Forelimb muscle (tissue), 1 donor: Measurements from ENCODE around the gene RNF215. TPM values are rescaled to one million over a fixed set of nuclear protein-coding genes. Genes with fewer than 3 reads are reported as not detected.
"Not testable (repeated sequence)": the region's sequence is repeated elsewhere in the genome, so short reads cannot be mapped to it uniquely, and the experiment has no call there.

Experiments used
- DNase-seq: peaks from one replicate; pipeline ENCODE4 v3.0.0-alpha.2; 2013; ENCODE audit warnings: low read depth
- polyA plus RNA-seq: library from polyadenylated mRNA; unstranded; fragments of 120-200 nt; gene quantifications from one replicate; pipeline ENCODE4 v1.2.1, GENCODE V29; 2013; ENCODE audit not compliant: insufficient read length

Gene RNF215
- polyA plus RNA-seq, 1 donor, result 10.5 TPM

- no peak for DNase-seq
Observed at GRCh38 chr22:30362651-30363281, 24.4 kb downstream of the RNF215 start.

- DNase-seq, result no peak
Observed at GRCh38 chr22:30361916-30362650, 25.1 kb downstream of the RNF215 start.

GRCh38 chr22:30358541-30358940 is 28.7 kb downstream of the RNF215 start:
- no peak for DNase-seq

- no peak for DNase-seq
Observed at GRCh38 chr22:30357650-30358215, 29.5 kb downstream of the RNF215 start.

- DNase-seq, result no peak
Observed at GRCh38 chr22:30357236-30357570, 30.0 kb downstream of the RNF215 start.

- DNase-seq, result peak; percentile 70
Observed at GRCh38 chr22:30356449-30357235, 30.6 kb downstream of the RNF215 start, which contains the start of the genes CCDC157 and SF3A1. TSS of gene CCDC157 (plus strand) at chr22:30357007. CDS start at chr22:30366001, 8,994 bp downstream. TSS of gene SF3A1 (minus strand) at chr22:30356894. CDS start at chr22:30356792, 102 bp downstream.

- DNase-seq, result no peak
Observed at GRCh38 chr22:30354644-30355043, 32.6 kb downstream of the RNF215 start.

GRCh38 chr22:30351226-30351625 is 36.0 kb downstream of the RNF215 start:
- DNase-seq, result no peak

- DNase-seq, result no peak
Observed at GRCh38 chr22:30348809-30349208, 38.4 kb downstream of the RNF215 start.

GRCh38 chr22:30348404-30348803 is 38.8 kb downstream of the RNF215 start:
- DNase-seq, result no peak

- no peak for DNase-seq
Observed at GRCh38 chr22:30347255-30347892, 39.8 kb downstream of the RNF215 start.

GRCh38 chr22:30344447-30345200 is 42.6 kb downstream of the RNF215 start:
- no peak for DNase-seq

GRCh38 chr22:30340911-30341685 is 46.1 kb downstream of the RNF215 start:
- no peak for DNase-seq

GRCh38 chr22:30338802-30339201 is 48.4 kb downstream of the RNF215 start:
- DNase-seq, result no peak

GRCh38 chr22:30338341-30338740 is 48.9 kb downstream of the RNF215 start:
- not testable (repeated sequence) for DNase-seq

GRCh38 chr22:30337461-30337778 is 49.8 kb downstream of the RNF215 start:
- DNase-seq, result no peak

- no peak for DNase-seq
Observed at GRCh38 chr22:30336752-30337460, 50.3 kb downstream of the RNF215 start.

- no peak for DNase-seq
Observed at GRCh38 chr22:30335236-30335635, 52.0 kb downstream of the RNF215 start.

- DNase-seq, result no peak
Observed at GRCh38 chr22:30334646-30335045, 52.6 kb downstream of the RNF215 start.

- no peak for DNase-seq
Observed at GRCh38 chr22:30333707-30334087, 53.5 kb downstream of the RNF215 start.
